ENCODE measurements around the gene RTKN.
"Not testable (repeated sequence)": the region's sequence is repeated elsewhere in the genome, so short reads cannot be mapped to it uniquely, and the experiment has no call there.

The RTKN gene

GRCh38 chr2:74457549-74458131, 15.9 kb upstream of the RTKN start:
- in situ Hi-C loops (cut with MboI; ENCODE audit: low sequenced_read_pairs): loop anchor here (10.0 kb wide), 1 partner anchor 723 kb away; the partner anchor contains the start of gene TPRKB
- H3K4me1 ChIP-seq: peaks cover 16% of the 10 kb centered on the region
- H3K36me3 ChIP-seq (replicated peaks): peaks cover 18% of the 10 kb centered on the region
- H3K27me3 ChIP-seq (ENCODE audit: low read depth): no peaks in the 10 kb centered on the region
- H3K4me3 ChIP-seq: peak overlapping the region; percentile 71
- H3K9me3 ChIP-seq: no peaks in the 10 kb centered on the region
- DNase-seq (ENCODE audit: low spot score in 2 of 2): peak; percentile 33 to 83

- H3K4me3 ChIP-seq: peak overlapping the region; percentile 71
- no peaks in the 10 kb centered on the region for H3K27me3 ChIP-seq (ENCODE audit: low read depth)
- H3K4me1 ChIP-seq: peaks cover 16% of the 10 kb centered on the region
- H3K36me3 ChIP-seq (replicated peaks): peaks cover 13% of the 10 kb centered on the region
- H3K9me3 ChIP-seq: no peaks in the 10 kb centered on the region
- in situ Hi-C loops (cut with MboI; ENCODE audit: low sequenced_read_pairs): loop anchor here (10.0 kb wide), 1 partner anchor 722 kb away; the partner anchor contains the start of gene TPRKB
- no peak for DNase-seq (ENCODE audit: low spot score in 2 of 2)
Observed at GRCh38 chr2:74457129-74457548, 15.4 kb upstream of the RTKN start.

DNA sequence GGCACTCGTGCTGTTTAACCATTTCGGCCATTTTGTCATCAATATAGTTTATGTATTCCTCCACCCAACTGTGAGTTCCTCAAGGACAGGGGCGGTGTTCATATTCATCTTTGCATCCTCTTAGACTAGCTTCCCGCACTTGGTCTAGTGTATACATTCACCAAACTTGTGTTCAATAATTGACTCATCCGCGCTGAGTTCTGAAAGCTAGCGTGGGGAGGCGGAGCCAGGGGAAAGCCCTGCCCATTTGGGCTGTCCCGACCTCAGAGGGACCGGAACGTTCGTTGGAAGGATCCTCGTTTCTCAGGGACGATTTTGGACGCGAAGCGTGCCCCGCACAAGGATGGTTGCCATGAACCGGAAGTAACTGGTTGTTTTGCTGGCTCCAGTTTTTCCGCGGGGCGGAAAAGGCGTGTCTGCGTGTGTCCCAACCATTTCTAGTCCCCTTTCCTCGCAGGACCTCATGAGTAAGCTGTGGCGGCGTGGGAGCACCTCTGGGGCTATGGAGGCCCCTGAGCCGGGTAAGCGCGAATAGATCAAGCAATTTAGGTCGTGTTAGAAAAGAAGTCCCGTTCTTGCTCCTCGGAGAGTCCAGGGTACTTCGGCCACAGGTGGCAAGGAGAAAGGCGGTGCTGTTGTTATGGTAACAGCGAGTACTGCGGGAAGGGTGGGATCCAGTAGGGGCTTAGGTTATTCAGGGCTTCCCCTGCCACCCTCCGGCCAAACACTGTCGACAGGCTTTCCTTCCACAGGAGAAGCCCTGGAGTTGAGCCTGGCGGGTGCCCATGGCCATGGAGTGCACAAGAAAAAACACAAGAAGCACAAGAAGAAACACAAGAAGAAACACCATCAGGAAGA, 13.1 kb upstream of the RTKN start, which contains the start of gene INO80B:
TSS of gene INO80B (plus strand) at position 434 of the 858 bp plus-strand sequence. CDS start at position 464, 30 bp downstream.
- peaks cover 16% of the 10 kb centered on the region for H3K4me1 ChIP-seq
- no peaks in the 10 kb centered on the region for H3K27me3 ChIP-seq (ENCODE audit: low read depth)
- H3K36me3 ChIP-seq (replicated peaks): no peaks in the 10 kb centered on the region
- in situ Hi-C loops (cut with MboI; ENCODE audit: low sequenced_read_pairs): loop anchor here (10.0 kb wide), 1 partner anchor 720 kb away; the partner anchor contains the start of gene TPRKB
- no peaks in the 10 kb centered on the region for H3K9me3 ChIP-seq
- peak; percentile 85 to 96 for DNase-seq (ENCODE audit: low spot score in 2 of 2)
- peak within 1 kb of the TSS; percentile 58 for H3K4me3 ChIP-seq

DNA sequence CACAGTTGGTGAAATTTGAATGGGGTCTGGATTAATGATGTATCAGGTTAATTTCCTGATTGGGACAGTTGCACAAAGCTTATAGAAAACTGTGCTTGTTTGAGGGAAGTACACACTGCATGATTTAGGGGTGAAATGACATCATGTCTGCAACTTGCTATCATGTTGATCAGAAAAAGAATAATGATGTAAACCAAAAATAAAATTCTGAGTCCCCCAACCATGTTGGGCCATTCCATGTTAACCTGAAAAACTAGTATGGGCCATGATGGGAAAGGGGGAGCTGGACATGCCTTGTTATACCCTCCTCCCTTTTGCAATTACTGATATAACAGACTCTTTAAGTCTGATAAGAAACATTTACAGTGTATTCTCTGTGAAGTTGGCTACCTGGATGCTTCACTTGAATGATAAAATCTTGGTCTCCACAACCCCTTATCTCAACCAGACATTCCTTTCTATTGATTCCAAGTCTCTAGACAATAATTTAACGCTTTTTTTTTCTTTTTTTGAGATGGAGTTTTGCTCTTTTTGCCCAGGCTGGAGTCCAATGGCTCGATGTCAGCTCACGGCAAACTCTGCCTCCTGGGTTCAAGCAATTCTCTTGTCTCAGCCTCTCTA, 8.9 kb upstream of the RTKN start:
- Histone ChIP-seq H3K36me3 (replicated peaks) (no peaks in the 10 kb centered on the region), H3K9me3 (no peaks in the 10 kb centered on the region), H3K4me1 (0 out of 2 replicates have a peak, but pooled peaks cover 3% of the 10 kb centered on the region), H3K27me3 (ENCODE audit: low read depth) (no peaks in the 10 kb centered on the region), H3K4me3 (no peak overlapping the region)
- in situ Hi-C loops (cut with MboI; ENCODE audit: low sequenced_read_pairs): loop anchor here (10.0 kb wide), 1 partner anchor 716 kb away; the partner anchor contains the start of gene TPRKB
- DNase-seq (ENCODE audit: low spot score in 2 of 2): no peak

DNA sequence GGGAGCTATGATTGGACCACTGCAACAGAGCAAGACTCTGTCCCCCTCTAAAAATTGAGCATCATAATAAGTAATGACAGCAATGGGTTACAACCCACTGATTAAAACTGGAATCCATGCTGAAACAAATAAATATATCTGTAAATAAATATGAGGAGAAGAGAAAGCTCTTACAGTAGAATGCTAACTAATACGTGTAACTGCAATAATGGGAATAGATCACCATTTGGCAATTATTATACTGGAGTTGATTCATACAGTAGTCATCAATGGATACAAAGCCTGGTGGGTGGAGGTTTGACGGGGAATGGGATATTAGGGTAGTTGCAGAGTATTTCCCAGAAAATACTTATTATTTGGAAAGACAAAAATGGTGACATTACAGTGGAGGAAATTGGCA, 7.0 kb upstream of the RTKN start:
- no peaks in the 10 kb centered on the region for H3K27me3 ChIP-seq (ENCODE audit: low read depth)
- H3K4me3 ChIP-seq: no peak overlapping the region
- no peaks in the 10 kb centered on the region for H3K36me3 ChIP-seq (replicated peaks)
- peaks cover 6% of the 10 kb centered on the region; the same call in 1 of the 2 replicates for H3K4me1 ChIP-seq
- in situ Hi-C loops (cut with MboI; ENCODE audit: low sequenced_read_pairs): no loop called here
- no peak for DNase-seq (ENCODE audit: low spot score in 2 of 2)
- no peaks in the 10 kb centered on the region for H3K9me3 ChIP-seq

GRCh38 chr2:74447230-74447999, 5.7 kb upstream of the RTKN start:
- Histone ChIP-seq H3K27me3 (ENCODE audit: low read depth) (no peaks in the 10 kb centered on the region), H3K36me3 (replicated peaks) (no peaks in the 10 kb centered on the region), H3K4me1 (peaks cover 6% of the 10 kb centered on the region; the same call in 1 of the 2 replicates), H3K4me3 (no peak overlapping the region), H3K9me3 (no peaks in the 10 kb centered on the region)
- DNase-seq (ENCODE audit: low spot score in 2 of 2): no peak
- in situ Hi-C loops (cut with MboI; ENCODE audit: low sequenced_read_pairs): no loop called here

GRCh38 chr2:74444498-74445318, 3.0 kb upstream of the RTKN start:
- Histone ChIP-seq H3K36me3 (replicated peaks) (no peaks in the 10 kb centered on the region), H3K4me1 (peaks cover 16% of the 10 kb centered on the region), H3K4me3 (no peak overlapping the region), H3K27me3 (ENCODE audit: low read depth) (no peaks in the 10 kb centered on the region), H3K9me3 (no peaks in the 10 kb centered on the region)
- in situ Hi-C loops (cut with MboI; ENCODE audit: low sequenced_read_pairs): no loop called here
- DNase-seq (ENCODE audit: low spot score in 2 of 2): no peak

DNA sequence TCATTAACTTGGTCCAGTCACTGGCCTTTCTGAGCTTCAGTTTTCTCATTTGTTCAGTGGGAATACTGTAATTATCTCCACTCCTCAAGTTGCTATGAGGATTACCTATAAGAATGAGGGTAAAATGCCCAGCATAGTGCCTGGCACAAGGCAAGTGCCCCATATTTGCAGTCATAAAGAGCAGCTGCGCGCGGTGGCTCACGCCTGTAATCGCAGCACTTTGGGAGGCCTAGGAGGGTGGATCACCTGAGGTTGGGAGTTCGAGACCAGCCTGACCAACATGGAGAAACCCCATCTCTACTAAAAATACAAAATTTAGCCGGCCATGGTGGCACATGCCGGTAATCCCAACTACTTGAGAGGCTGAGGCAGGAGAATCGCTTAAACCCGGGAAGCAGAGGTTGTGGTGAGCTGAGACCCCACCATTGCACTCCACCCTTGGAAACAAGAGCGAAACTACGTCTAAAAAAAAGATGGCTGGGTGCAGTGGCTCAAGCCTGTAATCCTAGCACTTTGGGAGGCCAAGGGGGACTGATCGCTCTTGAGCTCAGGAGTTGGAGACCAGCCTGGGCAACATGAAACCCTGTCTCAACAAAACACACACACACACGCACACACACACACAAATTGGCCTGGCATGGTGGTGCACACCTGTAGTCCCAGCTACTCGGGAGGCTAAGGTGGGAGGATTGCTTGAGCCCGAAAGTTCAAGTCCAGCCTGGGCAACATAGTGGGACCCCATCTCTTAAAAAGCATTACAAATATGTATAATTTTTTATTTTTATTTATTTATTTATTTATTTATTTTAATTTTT, 953 bp upstream of the RTKN start:
- in situ Hi-C loops (cut with MboI; ENCODE audit: low sequenced_read_pairs); DNase-seq (ENCODE audit: low spot score in 2 of 2); H3K4me3 ChIP-seq; H3K27me3 ChIP-seq (ENCODE audit: low read depth); H3K36me3 ChIP-seq (replicated peaks); H3K9me3 ChIP-seq: not testable (repeated sequence)
- peaks cover 26% of the 10 kb centered on the region for H3K4me1 ChIP-seq

DNA sequence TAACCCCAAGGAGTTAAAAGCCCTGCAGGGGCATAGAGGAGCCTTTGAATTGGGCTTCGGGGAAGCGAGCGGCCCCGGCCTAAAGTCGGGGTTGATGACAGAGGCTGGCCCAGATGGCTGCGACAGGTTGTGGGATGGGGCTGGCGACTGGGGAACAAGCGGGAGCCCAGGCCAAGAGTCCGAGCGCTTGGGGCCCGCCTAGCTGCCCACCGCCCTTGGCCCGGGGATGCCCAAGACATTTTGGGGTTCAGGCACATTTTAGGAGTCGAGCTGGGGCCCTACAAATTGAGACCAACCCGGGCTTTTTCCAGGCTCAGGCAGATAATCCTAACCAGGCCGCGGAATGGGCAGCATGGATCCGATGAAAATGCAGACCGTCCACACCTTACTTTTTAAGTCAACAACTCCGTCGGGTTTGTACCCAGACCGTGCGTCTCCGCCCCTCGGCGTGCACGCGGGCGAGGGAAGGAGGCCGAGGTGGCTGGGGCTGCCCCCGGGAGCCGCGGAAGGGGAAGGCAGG, 507 bp downstream of the RTKN start:
- H3K4me1 ChIP-seq: peaks cover 26% of the 10 kb centered on the region
- in situ Hi-C loops (cut with MboI; ENCODE audit: low sequenced_read_pairs): no loop called here
- DNase-seq (ENCODE audit: low spot score in 2 of 2): no peak
- H3K27me3 ChIP-seq (ENCODE audit: low read depth): no peaks in the 10 kb centered on the region
- no peaks in the 10 kb centered on the region for H3K9me3 ChIP-seq
- no peaks in the 10 kb centered on the region; the same call in 1 of the 2 replicates for H3K36me3 ChIP-seq (replicated peaks)
- no peak overlapping the region for H3K4me3 ChIP-seq

DNA sequence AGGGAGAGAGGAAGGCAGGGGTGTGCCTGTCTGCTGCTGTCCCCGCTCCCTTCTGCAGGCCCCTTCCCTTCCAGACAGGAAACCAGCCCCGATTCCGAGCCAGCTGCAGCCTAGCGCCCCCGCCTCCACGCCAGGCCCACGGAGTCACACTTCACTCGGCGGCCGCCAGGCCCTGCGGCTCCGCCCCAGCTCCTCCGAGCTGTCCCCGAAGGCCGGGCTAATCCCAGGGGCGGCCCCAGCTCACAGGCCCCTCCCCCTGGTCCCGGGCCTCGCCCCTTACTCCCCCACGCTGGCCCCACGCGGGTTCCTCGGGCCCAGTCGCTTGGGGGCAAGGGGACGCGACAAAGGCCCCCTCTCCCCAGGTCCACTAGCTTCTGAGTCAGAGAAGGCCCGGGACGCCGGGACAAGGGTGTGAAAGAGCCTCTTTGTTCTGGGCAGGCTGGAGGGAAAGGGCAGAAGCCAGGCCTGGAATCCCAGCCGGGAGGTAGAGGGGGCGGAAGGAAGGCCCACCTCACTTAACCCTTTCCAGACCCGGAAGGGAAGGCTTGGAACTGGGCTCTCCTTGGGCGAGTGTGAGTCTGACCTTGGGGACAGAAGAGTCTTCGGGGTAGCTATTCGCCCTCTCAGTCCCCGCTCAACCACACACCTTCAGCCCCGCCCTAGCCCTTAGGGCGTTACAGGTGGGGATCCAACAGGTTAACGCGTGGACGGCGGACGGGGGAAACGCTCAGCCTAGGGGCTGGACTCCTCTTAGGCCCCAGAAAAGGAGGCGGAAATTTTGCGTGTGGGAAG, 1.2 kb downstream of the RTKN start:
- Histone ChIP-seq H3K4me1 (peaks cover 26% of the 10 kb centered on the region), H3K4me3 (peak overlapping the region; percentile 41), H3K36me3 (replicated peaks) (no peaks in the 10 kb centered on the region; the same call in 1 of the 2 replicates), H3K9me3 (no peaks in the 10 kb centered on the region), H3K27me3 (ENCODE audit: low read depth) (no peaks in the 10 kb centered on the region)
- peak; percentile 64 to 91 for DNase-seq (ENCODE audit: low spot score in 2 of 2)
- in situ Hi-C loops (cut with MboI; ENCODE audit: low sequenced_read_pairs): no loop called here

GRCh38 chr2:74439803-74440377, 1.8 kb downstream of the RTKN start:
- in situ Hi-C loops (cut with MboI; ENCODE audit: low sequenced_read_pairs): no loop called here
- H3K36me3 ChIP-seq (replicated peaks): no peaks in the 10 kb centered on the region; the same call in 1 of the 2 replicates
- H3K9me3 ChIP-seq: no peaks in the 10 kb centered on the region
- peak in 1 of 2 experiments; percentile 61 for DNase-seq (ENCODE audit: low spot score in 2 of 2)
- H3K4me3 ChIP-seq: peak overlapping the region; percentile 41
- no peaks in the 10 kb centered on the region for H3K27me3 ChIP-seq (ENCODE audit: low read depth)
- H3K4me1 ChIP-seq: peaks cover 26% of the 10 kb centered on the region
